K562 (cell line): ENCODE measurements around the gene METTL2A. TPM values are rescaled to one million over a fixed set of nuclear protein-coding genes. Genes with fewer than 3 reads are reported as not detected.
"Not testable (repeated sequence)": the region's sequence is repeated elsewhere in the genome, so short reads cannot be mapped to it uniquely, and the experiment has no call there.

Experiments used
- ATAC-seq: fragments of 200-7000 bp; cut with Tn5 transposase; 3 replicates; pipeline ENCODE4 v1.9.1; 2020; ENCODE audit warnings: moderate library complexity
- BruUV-seq: library from RNA; stranded (reverse); fragments of 400-500 nt; replicated peaks from 2 replicates; lab custom pipeline; 2021; lab: Mats Ljungman, UMichigan
- CTCF ChIA-PET: fragments of 300-600 bp; formaldehyde crosslinking; extraction: SDS; loops from one replicate; lab custom pipeline; 2021; ENCODE audit warnings: low intra/inter-chr PET ratio; lab: Yijun Ruan, JAX
- POLR2A ChIA-PET: fragments of 300-600, 350-650 bp; sonication (Branson Sonifier 250); formaldehyde crosslinking; extraction: SDS; loops from one replicate; lab custom pipeline; 2021; ENCODE audit warnings: antibody characterized with exemption, inconsistent platforms; lab: Yijun Ruan, JAX
- DNase-seq, 4 experiments: peaks; one replicate each; pipeline versions ENCODE4 v3.0.0 to v3.0.0-alpha.2; 2011 to 2018; ENCODE audit warnings: low spot score in 3 of 4, mixed read lengths in 3 of 4; ENCODE audit errors: extremely low read depth in 1 of 4
- FAIRE-seq: peaks from 2 replicates; lab custom pipeline; 2011; peaks lifted over from hg19 to GRCh38; lab: Jason Lieb, UNC
- H2AFZ ChIP-seq: 2 replicates; pipeline ENCODE4 v1.6.0; 2011; ENCODE audit warnings: low read depth, low read length, control low read depth, inconsistent platforms
- H3K27ac ChIP-seq: fragments of 200-600 bp; 3 replicates; pipeline ENCODE4 v1.8.0; 2011; ENCODE audit warnings: low read depth, mild to moderate bottlenecking, control low read depth, inconsistent platforms, low read length, moderate library complexity, mixed read lengths; ENCODE audit errors: extremely low read depth
- H3K27me3 ChIP-seq, 2 experiments: fragments of 300-600 bp in 1 of 2; 2 replicates in 1 of 2; 3 replicates in 1 of 2; pipeline versions ENCODE4 v1.6.0 to v1.8.0; 2011; ENCODE audit warnings: inconsistent platforms in 2 of 2, low read length in 2 of 2, mild to moderate bottlenecking in 1 of 2, mixed read lengths in 1 of 2, moderate library complexity in 1 of 2; ENCODE audit not compliant: control insufficient read depth in 2 of 2, insufficient read depth in 2 of 2
- H3K36me3 ChIP-seq: fragments of 300-600 bp; 3 replicates; pipeline ENCODE4 v1.8.0; 2011; ENCODE audit warnings: mild to moderate bottlenecking, low read length, inconsistent platforms; ENCODE audit not compliant: control insufficient read depth, insufficient read depth
- H3K4me1 ChIP-seq, 2 experiments: fragments of 200-600 bp in 1 of 2; replicated peaks in 1 of 2; 2 replicates in 1 of 2; 3 replicates in 1 of 2; pipeline versions ENCODE4 v1.5.1 to v1.8.0; 2011; ENCODE audit warnings: inconsistent platforms in 2 of 2, low read length in 2 of 2, mild to moderate bottlenecking in 1 of 2, mixed read lengths in 1 of 2, moderate library complexity in 1 of 2; ENCODE audit not compliant: control insufficient read depth in 2 of 2, insufficient read depth in 2 of 2
- H3K4me2 ChIP-seq: 2 replicates; pipeline ENCODE4 v1.6.1; 2011; ENCODE audit warnings: low read length, control low read depth, inconsistent platforms, mixed read lengths; ENCODE audit not compliant: insufficient read depth
- H3K4me3 ChIP-seq: fragments of 200-600 bp; sonication (generic), shearing (Covaris generic); 2 replicates; pipeline ENCODE4 v1.5.1; 2016; ENCODE audit warnings: control low read depth, inconsistent platforms
- H3K79me2 ChIP-seq: fragments of 200-600 bp; 3 replicates; pipeline ENCODE4 v1.8.0; 2011; ENCODE audit warnings: low read length, inconsistent platforms; ENCODE audit not compliant: control insufficient read depth, insufficient read depth
- H3K9ac ChIP-seq, 2 experiments: 2 replicates each; pipeline versions ENCODE4 v1.6.0 to v1.6.1; 2011; ENCODE audit warnings: low read depth in 2 of 2, low read length in 2 of 2, control low read depth in 1 of 2, inconsistent platforms in 1 of 2, mild to moderate bottlenecking in 1 of 2, mixed read lengths in 1 of 2; ENCODE audit not compliant: insufficient read depth in 1 of 2
- H3K9me1 ChIP-seq: one replicate; pipeline ENCODE4 v1.6.0; 2011; ENCODE audit warnings: inconsistent platforms, mild to moderate bottlenecking, low read length, moderate library complexity; ENCODE audit not compliant: control insufficient read depth, insufficient read depth
- H3K9me3 ChIP-seq: replicated peaks from 2 replicates; pipeline ENCODE4 v1.5.1; 2011; ENCODE audit warnings: low read depth, low read length, inconsistent platforms; ENCODE audit not compliant: control insufficient read depth, insufficient read depth
- H4K20me1 ChIP-seq: replicated peaks from 2 replicates; pipeline ENCODE4 v1.6.1; 2011; ENCODE audit warnings: low read length, inconsistent platforms, mixed read lengths; ENCODE audit not compliant: control insufficient read depth, insufficient read depth
- CEBPB ChIP-seq: fragments of 450-650 bp; IDR thresholded peaks from 2 replicates; pipeline ENCODE4 v1.6.1; 2016; ENCODE audit warnings: missing genetic modification characterization, missing compliant biosample characterization
- MEF2A ChIP-seq: IDR thresholded peaks from 2 replicates; pipeline ENCODE4 v1.6.1; 2011; ENCODE audit warnings: low read depth, mild to moderate bottlenecking, low read length, moderate library complexity; ENCODE audit not compliant: control insufficient read depth
- MEIS2 ChIP-seq: fragments of 450-650 bp; IDR thresholded peaks from 2 replicates; pipeline ENCODE4 v1.6.1; 2014; ENCODE audit warnings: mild to moderate bottlenecking; ENCODE audit not compliant: partially characterized antibody
- PBX2 ChIP-seq, 2 experiments: IDR thresholded peaks in 1 of 2; conservative IDR thresholded peaks in 1 of 2; 2 replicates each; pipeline ENCODE4 v1.6.1; 2016; ENCODE audit warnings: low read depth in 2 of 2, mild to moderate bottlenecking in 1 of 2, missing compliant biosample characterization in 1 of 2, missing genetic modification characterization in 1 of 2, moderate library complexity in 1 of 2
- SOX6 ChIP-seq: fragments of 450-650 bp; IDR thresholded peaks from 2 replicates; pipeline ENCODE4 v1.6.1; 2014; ENCODE audit warnings: mild to moderate bottlenecking
- ZBTB40 ChIP-seq, 2 experiments: fragments of 450-650 bp in 1 of 2; sonication (generic) in 1 of 2; formaldehyde crosslinking in 1 of 2; IDR thresholded peaks; 2 replicates each; pipeline versions ENCODE4 v1.7.1 to v1.9.0; 2016 to 2022; ENCODE audit warnings: inconsistent platforms in 1 of 2, mild to moderate bottlenecking in 1 of 2, missing genetic modification reagents in 1 of 2
- WGBS: fragments of 100-300 bp; shearing (Covaris generic); methylation state at CpG from one replicate; pipeline ENCODE4 v1.1.6; 2016; ENCODE audit warnings: low coverage, mixed read lengths; ENCODE audit not compliant: insufficient coverage; ENCODE audit errors: missing lambda C conversion rate; 5-methylcytosine and 5-hydroxymethylcytosine counted together
- in situ Hi-C: fragments of 300-500 bp; cut with MboI; formaldehyde crosslinking; loops from 4 replicates; pipeline ENCODE4 v1.15.0; 2018; ENCODE audit warnings: inconsistent platforms, mixed read lengths
- intact Hi-C: fragments of 100-400 bp; cut with micrococcal nuclease; formaldehyde crosslinking; loops from 2 replicates; pipeline ENCODE4 v1.14.2; 2022
- polyA plus RNA-seq, 8 experiments: library from polyadenylated mRNA; depleted of rRNA in 4 of 8; stranded (reverse) in 5 of 8; unstranded in 3 of 8; fragments of >200 nt; fragmentation: Nextera tagmentation in 2 of 8; fragmentation: Illumina TruSeq in 1 of 8; extraction: Ambion mirVana in 2 of 8; extraction: Trizol in 1 of 8; gene quantifications; 2 replicates each; pipeline versions ENCODE4 v1.2.1 to v1.2.3, GENCODE V29; 2011 to 2014; ENCODE audit warnings: inconsistent platforms in 1 of 8, missing spikeins in 1 of 8
- total RNA-seq, 7 experiments: library from RNA; depleted of rRNA in 6 of 7; stranded (reverse); fragments of >200 nt in 6 of 7; fragmentation: Illumina TruSeq in 2 of 7; extraction: Trizol in 2 of 7; gene quantifications; 2 replicates each; pipeline versions ENCODE4 v1.2.1 to v1.2.3, GENCODE V29; 2011 to 2021; ENCODE audit warnings: low replicate concordance in 1 of 7

Gene METTL2A
- total and polyA plus RNA-seq, 9 of the 15 experiments (the other 6 are each of a cell fraction or from before 2014, with no cell fraction given): 21.0 to 52.5 (median 33.2) TPM

GRCh38 chr17:62473030-62473982 is 49.6 kb downstream of the METTL2A start:
- H2AFZ ChIP-seq; CTCF ChIA-PET; H4K20me1 ChIP-seq; in situ Hi-C loops; H3K27ac ChIP-seq; H3K27me3 ChIP-seq; H3K9ac ChIP-seq; H3K4me2 ChIP-seq; FAIRE-seq; H3K9me3 ChIP-seq; H3K36me3 ChIP-seq; H3K79me2 ChIP-seq; H3K4me3 ChIP-seq; POLR2A ChIA-PET; BruUV-seq; DNase-seq; H3K9me1 ChIP-seq; TF ChIP-seq PBX2 (CRISPR knock-in tag; IDR thresholded peaks at IDR 0.05; ENCODE audit: low read depth): not testable (repeated sequence)
- intact Hi-C loops: loop anchor here (10.0 kb wide), 1 partner anchor 49 kb away; the partner anchor contains the start of gene METTL2A
- 57% methylated on average over 6 of the region's 8 CpGs for WGBS
- peaks cover 5 to 22% of the 10 kb centered on the region in 2 experiments; a peak in 4 of 5 replicates for H3K4me1 ChIP-seq
- peak; percentile 32 for ATAC-seq
- TF ChIP-seq CEBPB (0 out of 2 replicates have a peak, but pooled peaks have one; percentile 6), SOX6 (0 out of 2 replicates have a peak, but pooled peaks have one; percentile 19), ZBTB40 (IDR thresholded peaks at IDR 0.05) (peak; percentile 96), ZBTB40 (CRISPR knock-in tag; IDR thresholded peaks at IDR 0.05) (peak; percentile 94), MEIS2 (peak; percentile 66), MEF2A (0 out of 2 replicates have a peak, but pooled peaks have one; percentile 10), PBX2 (tag; conservative IDR thresholded peaks at IDR 0.05; ENCODE audit: low read depth) (peak; percentile 62)
